Memory B cell (primary cell): ENCODE data around the gene TMEM217.
"Not testable (repeated sequence)": the region's sequence is repeated elsewhere in the genome, so short reads cannot be mapped to it uniquely, and the experiment has no call there.

ENCODE experiments used
- ATAC-seq: fragments of 150-1000 bp; cut with Tn5 transposase; 2 replicates; pipeline ENCODE4 v1.10.0; 2021; ENCODE audit warnings: low read depth, mild to moderate bottlenecking, moderate library complexity
- DNase-seq, 2 donors: peaks; one replicate each; pipeline ENCODE4 v3.0.0; 2022; ENCODE audit warnings: low spot score in 2 of 2
- H3K27ac Mint-ChIP-seq: one replicate; pipeline ENCODE4 v1.8.0; 2022; ENCODE audit warnings: mild to moderate bottlenecking, moderate library complexity, mixed read lengths
- H3K27me3 Mint-ChIP-seq: one replicate; pipeline ENCODE4 v1.8.0; 2022; ENCODE audit warnings: mixed read lengths
- H3K36me3 Mint-ChIP-seq: one replicate; pipeline ENCODE4 v1.8.0; 2022; ENCODE audit warnings: mild to moderate bottlenecking, mixed read lengths
- H3K4me1 Mint-ChIP-seq: one replicate; pipeline ENCODE4 v1.8.0; 2022; ENCODE audit warnings: mixed read lengths
- H3K4me3 Mint-ChIP-seq: one replicate; pipeline ENCODE4 v1.8.0; 2022; ENCODE audit warnings: mild to moderate bottlenecking, moderate library complexity, mixed read lengths
- H3K9me3 Mint-ChIP-seq: one replicate; pipeline ENCODE4 v1.8.0; 2022; ENCODE audit warnings: mixed read lengths

The TMEM217 gene

GRCh38 chr6:37205175-37205996 lies 52.6 kb downstream of the TMEM217 start:
- DNase-seq (no peak), ATAC-seq (no peak)
- Mint-ChIP-seq H3K27ac (no peak overlapping the region), H3K27me3 (peaks cover 3% of the 10 kb centered on the region), H3K9me3 (no peaks in the 10 kb centered on the region), H3K4me3 (no peak overlapping the region), H3K36me3 (no peaks in the 10 kb centered on the region), H3K4me1 (peaks cover 17% of the 10 kb centered on the region)

- ATAC-seq (no peak), DNase-seq (no peak)
- Mint-ChIP-seq H3K27me3 (peaks cover 1% of the 10 kb centered on the region), H3K36me3 (no peaks in the 10 kb centered on the region), H3K9me3 (no peaks in the 10 kb centered on the region), H3K4me1 (peaks cover 12% of the 10 kb centered on the region), H3K27ac (no peak overlapping the region), H3K4me3 (no peak overlapping the region)
Measured at GRCh38 chr6:37204014-37204751, 53.8 kb downstream of the TMEM217 start.

GRCh38 chr6:37202788-37203491 lies 55.0 kb downstream of the TMEM217 start:
- Mint-ChIP-seq H3K4me3 (no peak overlapping the region), H3K27ac (no peak overlapping the region), H3K9me3 (no peaks in the 10 kb centered on the region), H3K27me3 (no peaks in the 10 kb centered on the region), H3K36me3 (no peaks in the 10 kb centered on the region), H3K4me1 (peaks cover 8% of the 10 kb centered on the region)
- ATAC-seq (no peak), DNase-seq (no peak)

DNA sequence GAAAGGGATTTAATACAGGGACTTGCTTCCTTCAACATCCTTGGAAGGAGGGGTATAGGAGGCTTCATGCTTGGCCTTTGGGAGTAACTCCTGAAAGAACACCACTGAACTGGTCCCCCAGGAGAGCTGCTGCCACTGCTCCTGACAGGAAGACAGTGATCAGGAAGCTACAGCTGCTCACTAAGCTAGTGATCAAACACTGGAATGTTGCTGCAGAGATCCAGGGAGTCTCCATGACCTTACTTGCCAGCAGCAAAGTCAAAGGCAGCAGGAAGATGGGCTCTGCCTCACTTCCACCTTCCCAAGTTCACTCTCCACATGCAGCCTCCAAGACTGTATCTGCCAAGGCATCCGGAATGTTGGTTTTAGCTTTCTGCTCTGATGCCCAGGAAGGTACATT lies 56.2 kb downstream of the TMEM217 start:
- no peak overlapping the region for H3K27ac Mint-ChIP-seq
- DNase-seq (no peak), ATAC-seq (no peak)
- no peaks in the 10 kb centered on the region for H3K9me3 Mint-ChIP-seq
- H3K36me3 Mint-ChIP-seq, result no peaks in the 10 kb centered on the region
- no peaks in the 10 kb centered on the region for H3K27me3 Mint-ChIP-seq
- H3K4me1 Mint-ChIP-seq, result peaks cover 3% of the 10 kb centered on the region
- H3K4me3 Mint-ChIP-seq, result no peak overlapping the region

DNA sequence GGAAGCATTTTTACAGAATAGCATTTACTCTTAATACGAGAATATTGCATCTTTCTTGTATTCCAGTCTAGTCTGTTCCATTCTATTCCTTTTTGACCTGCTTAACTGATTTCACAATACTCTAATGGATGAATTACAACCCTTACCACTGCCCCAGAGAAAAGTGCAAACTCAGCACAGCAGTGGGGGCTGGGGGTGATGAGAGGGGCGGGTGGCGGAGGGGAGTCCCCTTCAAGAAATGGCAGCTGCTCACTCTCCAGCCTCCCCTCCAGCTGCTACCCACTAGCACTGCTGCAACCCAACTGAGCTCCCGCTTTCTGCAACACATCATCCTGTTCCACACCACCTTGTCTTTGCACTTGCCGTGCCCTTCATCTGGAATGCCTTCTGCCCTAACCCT lies 57.9 kb downstream of the TMEM217 start:
- no peak overlapping the region for H3K4me3 Mint-ChIP-seq
- no peak for DNase-seq
- no peaks in the 10 kb centered on the region for H3K27me3 Mint-ChIP-seq
- H3K36me3 Mint-ChIP-seq, result no peaks in the 10 kb centered on the region
- H3K4me1 Mint-ChIP-seq, result peaks cover 3% of the 10 kb centered on the region
- no peaks in the 10 kb centered on the region for H3K9me3 Mint-ChIP-seq
- no peak for ATAC-seq
- no peak overlapping the region for H3K27ac Mint-ChIP-seq

DNA sequence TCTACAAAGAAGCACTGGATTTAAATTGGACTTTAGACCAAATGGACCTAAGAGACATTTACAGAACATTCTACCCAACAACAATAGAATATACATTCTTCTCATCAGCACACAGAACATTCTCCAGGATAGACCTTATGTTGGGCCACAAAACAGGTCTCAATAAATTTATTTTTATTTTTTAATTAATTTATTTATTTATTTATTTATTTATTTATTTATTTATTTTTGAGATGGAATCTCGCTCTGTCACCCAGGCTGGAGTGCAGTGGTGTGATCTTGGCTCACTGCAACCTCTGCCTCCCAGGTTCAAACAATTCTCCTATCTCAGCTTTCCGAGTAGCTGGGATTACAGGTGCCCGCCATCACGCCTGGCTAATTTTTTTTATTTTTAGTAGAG lies 61.5 kb downstream of the TMEM217 start:
- H3K27me3 Mint-ChIP-seq, result not testable (repeated sequence)

DNA sequence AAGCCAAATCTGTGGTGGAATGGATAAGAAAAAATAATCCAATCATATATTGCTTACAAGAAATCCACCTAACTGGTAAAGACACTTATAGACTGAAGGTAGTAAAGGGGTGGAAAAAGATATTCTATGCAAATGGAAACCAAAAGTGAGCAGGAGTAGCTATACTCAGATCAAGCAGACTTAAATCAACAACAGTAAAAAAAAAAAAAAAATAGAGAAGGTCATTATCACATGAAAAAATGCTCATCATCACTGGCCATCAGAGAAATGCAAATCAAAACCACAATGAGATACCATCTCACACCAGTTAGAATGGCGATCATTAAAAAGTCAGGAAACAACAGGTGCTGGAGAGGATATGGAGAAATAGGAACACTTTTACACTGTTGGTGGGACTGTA lies 63.1 kb downstream of the TMEM217 start:
- not testable (repeated sequence) for H3K36me3 Mint-ChIP-seq, ATAC-seq, H3K27ac Mint-ChIP-seq, H3K9me3 Mint-ChIP-seq, H3K4me3 Mint-ChIP-seq, DNase-seq, H3K4me1 Mint-ChIP-seq, H3K27me3 Mint-ChIP-seq

More for the DNA sequence above, 61.5 kb downstream of the TMEM217 start:
- not testable (repeated sequence) for H3K27ac Mint-ChIP-seq, DNase-seq, H3K36me3 Mint-ChIP-seq, H3K4me1 Mint-ChIP-seq, H3K4me3 Mint-ChIP-seq, ATAC-seq, H3K9me3 Mint-ChIP-seq

DNA sequence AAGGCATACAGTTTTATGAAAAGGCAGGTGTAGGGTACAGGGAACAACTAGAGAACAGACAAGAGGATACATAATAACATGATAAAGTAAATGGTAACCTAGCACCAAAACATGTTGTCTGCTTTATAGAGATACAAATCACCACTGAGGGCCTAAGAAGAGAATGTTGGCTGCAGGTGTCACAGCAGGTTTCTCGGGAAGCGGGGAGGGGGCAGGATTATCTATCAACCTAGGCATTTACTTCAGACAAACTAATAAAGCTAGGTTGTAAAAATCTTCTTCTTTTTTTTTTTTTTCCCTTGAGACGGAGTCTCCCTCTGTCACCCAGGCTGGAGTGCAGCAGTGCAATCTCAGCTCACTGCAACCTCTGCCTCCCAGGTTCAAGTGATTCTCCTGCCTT lies 65.3 kb downstream of the TMEM217 start:
- DNase-seq, result no peak
- H3K27ac Mint-ChIP-seq, result no peak overlapping the region
- H3K36me3 Mint-ChIP-seq, result no peaks in the 10 kb centered on the region
- no peak for ATAC-seq
- H3K27me3 Mint-ChIP-seq, result no peaks in the 10 kb centered on the region
- no peak overlapping the region for H3K4me3 Mint-ChIP-seq
- H3K9me3 Mint-ChIP-seq, result no peaks in the 10 kb centered on the region
- H3K4me1 Mint-ChIP-seq, result no peaks in the 10 kb centered on the region

- H3K4me3 Mint-ChIP-seq, result no peak overlapping the region
- peaks cover 6% of the 10 kb centered on the region for H3K4me1 Mint-ChIP-seq
- H3K9me3 Mint-ChIP-seq, result no peaks in the 10 kb centered on the region
- H3K27me3 Mint-ChIP-seq, result no peaks in the 10 kb centered on the region
- no peaks in the 10 kb centered on the region for H3K36me3 Mint-ChIP-seq
- DNase-seq, result no peak
- no peak for ATAC-seq
- no peak overlapping the region for H3K27ac Mint-ChIP-seq
Measured at GRCh38 chr6:37190159-37190535, 67.8 kb downstream of the TMEM217 start.

DNA sequence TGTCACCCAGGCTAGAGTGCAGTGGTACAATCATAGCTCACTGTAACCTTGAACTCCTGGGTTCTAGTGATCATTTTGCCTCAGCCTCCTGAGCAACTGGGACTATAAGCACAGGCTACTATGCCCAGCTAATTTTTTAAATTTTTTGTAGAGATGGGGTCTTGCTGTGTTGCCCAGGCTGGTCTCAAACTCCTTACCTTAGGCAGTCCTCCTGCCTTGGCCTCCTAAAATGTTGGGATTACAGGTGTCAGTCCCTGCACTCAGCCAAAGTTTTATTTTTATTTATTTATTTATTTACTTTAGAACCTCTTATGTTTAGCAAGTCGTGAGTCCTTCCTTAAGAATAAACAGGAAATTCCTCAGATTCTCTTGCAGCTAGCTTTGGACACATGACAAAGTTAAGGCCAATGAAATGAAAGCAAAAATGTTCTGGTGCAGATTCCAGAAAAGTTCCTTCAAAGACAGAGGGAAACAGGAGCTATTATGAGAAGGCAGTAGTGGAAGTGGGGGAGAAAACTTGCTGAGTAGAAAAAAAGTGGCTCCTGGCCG lies 68.9 kb downstream of the TMEM217 start:
- ATAC-seq (no peak), DNase-seq (no peak)
- H3K36me3 Mint-ChIP-seq, result no peaks in the 10 kb centered on the region
- H3K27me3 Mint-ChIP-seq, result no peaks in the 10 kb centered on the region
- H3K27ac Mint-ChIP-seq, result no peak overlapping the region
- no peak overlapping the region for H3K4me3 Mint-ChIP-seq
- no peaks in the 10 kb centered on the region for H3K9me3 Mint-ChIP-seq
- peaks cover 6% of the 10 kb centered on the region for H3K4me1 Mint-ChIP-seq

DNA sequence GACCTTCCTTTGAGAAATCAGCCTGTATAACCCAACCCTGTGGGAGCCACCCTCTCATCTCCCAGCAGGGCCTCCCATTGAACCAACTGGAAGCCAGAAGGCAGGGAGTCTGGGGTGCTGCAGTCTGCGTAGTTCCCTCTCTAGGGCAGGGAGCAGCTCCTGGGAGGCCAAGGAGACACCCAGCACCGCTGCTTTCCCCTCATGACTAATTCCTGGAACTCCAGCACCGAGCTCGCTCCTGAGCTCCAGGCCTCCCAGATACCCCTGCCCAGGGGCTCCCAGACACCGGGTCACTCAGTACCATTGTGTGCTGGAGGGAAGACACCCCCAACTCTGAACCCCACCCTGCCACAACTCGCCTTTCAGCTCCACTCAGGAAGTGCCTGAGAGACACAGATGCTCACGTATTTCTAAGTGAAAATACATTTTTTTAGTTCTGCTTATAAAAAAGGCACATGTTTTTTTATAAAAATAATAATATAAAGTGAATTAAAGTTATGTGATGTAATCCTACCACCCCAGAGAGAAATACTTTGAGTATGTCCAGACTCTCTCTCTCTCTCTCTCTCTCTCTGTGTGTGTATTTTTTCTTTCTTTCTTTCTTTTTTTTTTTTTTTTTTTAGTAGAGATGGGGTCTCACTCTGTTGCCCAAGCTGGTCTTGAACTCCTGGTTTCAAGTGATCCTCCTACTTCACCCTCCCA lies 70.5 kb downstream of the TMEM217 start:
- DNase-seq (no peak), ATAC-seq (no peak)
- Mint-ChIP-seq H3K9me3 (no peaks in the 10 kb centered on the region), H3K27ac (no peak overlapping the region), H3K4me1 (peaks cover 12% of the 10 kb centered on the region), H3K4me3 (no peak overlapping the region), H3K36me3 (no peaks in the 10 kb centered on the region), H3K27me3 (no peaks in the 10 kb centered on the region)

GRCh38 chr6:37185949-37186720 lies 71.8 kb downstream of the TMEM217 start:
- H3K4me1 Mint-ChIP-seq, result peaks cover 12% of the 10 kb centered on the region
- DNase-seq, H3K9me3 Mint-ChIP-seq, H3K27ac Mint-ChIP-seq, H3K4me3 Mint-ChIP-seq, ATAC-seq, H3K27me3 Mint-ChIP-seq, H3K36me3 Mint-ChIP-seq: not testable (repeated sequence)
